Stomach smooth muscle (tissue), 2 donors: ENCODE measurements around the gene INHBE.

Experiments used
- H3K27ac ChIP-seq: one replicate; pipeline ENCODE4 v1.7.0; 2013; ENCODE audit warnings: mild to moderate bottlenecking, low read length, inconsistent platforms
- H3K27me3 ChIP-seq, 2 donors: one replicate each; pipeline ENCODE4 v1.7.0; 2013; ENCODE audit warnings: low read length in 2 of 2; ENCODE audit not compliant: insufficient read depth in 2 of 2, control insufficient read depth in 1 of 2
- H3K36me3 ChIP-seq, 2 donors: one replicate each; pipeline ENCODE4 v1.7.0; 2013; ENCODE audit warnings: low read length in 2 of 2; ENCODE audit not compliant: control insufficient read depth in 2 of 2, insufficient read depth in 2 of 2
- H3K4me1 ChIP-seq: one replicate; pipeline ENCODE4 v1.7.0; 2013; ENCODE audit warnings: low read length; ENCODE audit not compliant: control insufficient read depth, insufficient read depth
- H3K4me3 ChIP-seq, 2 donors: one replicate each; pipeline ENCODE4 v1.7.0; 2013; ENCODE audit warnings: low read length in 2 of 2
- H3K9ac ChIP-seq, 2 donors: one replicate each; pipeline ENCODE4 v1.7.0; 2013; ENCODE audit warnings: low read length in 2 of 2, mild to moderate bottlenecking in 1 of 2
- H3K9me3 ChIP-seq, 2 donors: one replicate each; pipeline ENCODE4 v1.7.0; 2013; ENCODE audit warnings: low read length in 2 of 2; ENCODE audit not compliant: control insufficient read depth in 2 of 2
- donor health status: healthy.
- donor health status: Pancreatic carcinoma.

Gene INHBE

DNA sequence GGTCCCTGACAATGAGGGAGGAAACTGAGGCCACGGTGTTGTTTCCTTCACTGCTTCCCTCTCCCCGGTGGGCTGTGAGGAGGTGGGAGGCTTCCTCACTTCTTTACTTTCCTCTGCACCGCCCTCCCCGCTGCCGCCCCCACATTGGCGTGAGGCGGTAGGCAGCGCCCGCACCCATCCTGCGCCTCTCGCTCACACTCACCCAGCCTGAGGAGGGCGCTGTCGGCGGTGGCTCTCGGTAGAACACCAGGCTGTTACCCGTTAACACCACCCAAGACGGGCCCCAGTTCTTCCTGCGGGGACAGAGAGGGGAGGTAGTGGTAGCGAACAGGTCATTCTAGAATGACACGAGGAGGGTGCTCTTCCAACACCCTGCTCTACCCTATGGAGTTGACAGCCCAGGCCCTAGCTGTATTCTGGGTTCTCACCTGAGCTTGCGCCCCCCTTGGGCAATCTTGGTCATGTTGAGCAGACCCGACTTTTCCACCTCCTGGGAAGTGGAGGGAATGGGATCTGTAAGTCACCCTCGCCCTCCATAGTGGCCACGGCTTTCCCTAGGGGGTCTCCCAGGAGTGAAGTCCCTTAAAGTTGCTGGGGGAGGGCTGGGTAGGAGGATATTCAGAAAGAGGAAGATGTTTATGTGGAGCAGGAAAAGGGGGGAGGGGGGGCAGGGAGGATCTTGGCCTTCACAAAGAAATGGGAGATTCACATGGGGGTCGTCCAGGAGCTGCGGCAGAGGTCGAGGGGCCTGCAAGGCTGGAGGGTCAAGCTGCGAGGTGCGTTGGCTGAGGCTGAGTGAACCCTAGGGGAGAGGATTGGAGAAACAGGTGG lies 21.3 kb downstream of the INHBE start:
- Histone ChIP-seq H3K36me3 (no peaks in the 10 kb centered on the region), H3K27me3 (peaks cover 37 to 50% of the 10 kb centered on the region in 2 donors), H3K4me3 (peak overlapping the region; percentile 51 to 68)

DNA sequence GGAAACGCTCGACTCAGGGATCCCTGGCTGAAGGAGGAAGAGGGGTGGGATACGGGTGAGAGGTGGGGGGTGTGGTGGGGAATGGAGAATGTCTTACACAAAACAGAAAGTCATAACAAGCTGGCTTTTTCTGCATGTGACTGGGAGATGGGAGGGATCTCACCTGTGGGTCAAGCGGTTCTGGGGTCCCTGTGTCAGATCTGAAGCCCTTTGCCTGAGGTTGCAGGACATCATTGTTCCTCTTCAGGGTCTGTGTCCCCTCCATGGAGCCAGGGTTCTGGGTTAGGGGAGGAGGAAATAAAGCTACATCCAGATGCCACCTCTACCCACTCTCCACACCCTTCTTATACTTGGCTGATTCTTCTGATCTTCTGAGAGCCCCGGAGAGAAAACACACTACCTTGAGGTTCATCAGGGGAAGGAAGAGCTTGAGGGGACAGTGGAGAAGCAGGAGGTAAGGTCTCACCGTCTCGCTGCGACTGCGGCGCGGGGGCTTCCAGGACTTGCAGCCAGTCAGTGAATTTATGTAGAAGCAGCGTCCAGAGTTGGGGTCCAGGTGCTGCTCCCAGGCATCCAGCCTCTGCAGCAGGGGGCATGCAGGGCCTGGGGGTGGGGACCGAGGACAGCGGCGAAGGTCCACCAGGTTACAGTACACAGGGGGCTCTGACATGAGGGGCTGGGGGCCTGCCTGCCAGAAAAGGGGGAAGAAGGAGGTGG lies 22.0 kb downstream of the INHBE start:
- H3K9me3 ChIP-seq, result no peaks in the 10 kb centered on the region
- no peak overlapping the region for H3K27ac ChIP-seq
- no peaks in the 10 kb centered on the region for H3K36me3 ChIP-seq
- H3K4me3 ChIP-seq, result peak overlapping the region in 1 of 2 donors; percentile 44
- peaks cover 37 to 47% of the 10 kb centered on the region in 2 donors for H3K27me3 ChIP-seq
- no peak overlapping the region for H3K9ac ChIP-seq
- peaks cover 17% of the 10 kb centered on the region for H3K4me1 ChIP-seq

More for the DNA sequence above, 21.3 kb downstream of the INHBE start:
- H3K4me1 ChIP-seq, result peaks cover 17% of the 10 kb centered on the region
- no peaks in the 10 kb centered on the region for H3K9me3 ChIP-seq
- peak overlapping the region in 1 of 2 donors; percentile 16 for H3K9ac ChIP-seq
- H3K27ac ChIP-seq, result no peak overlapping the region

DNA sequence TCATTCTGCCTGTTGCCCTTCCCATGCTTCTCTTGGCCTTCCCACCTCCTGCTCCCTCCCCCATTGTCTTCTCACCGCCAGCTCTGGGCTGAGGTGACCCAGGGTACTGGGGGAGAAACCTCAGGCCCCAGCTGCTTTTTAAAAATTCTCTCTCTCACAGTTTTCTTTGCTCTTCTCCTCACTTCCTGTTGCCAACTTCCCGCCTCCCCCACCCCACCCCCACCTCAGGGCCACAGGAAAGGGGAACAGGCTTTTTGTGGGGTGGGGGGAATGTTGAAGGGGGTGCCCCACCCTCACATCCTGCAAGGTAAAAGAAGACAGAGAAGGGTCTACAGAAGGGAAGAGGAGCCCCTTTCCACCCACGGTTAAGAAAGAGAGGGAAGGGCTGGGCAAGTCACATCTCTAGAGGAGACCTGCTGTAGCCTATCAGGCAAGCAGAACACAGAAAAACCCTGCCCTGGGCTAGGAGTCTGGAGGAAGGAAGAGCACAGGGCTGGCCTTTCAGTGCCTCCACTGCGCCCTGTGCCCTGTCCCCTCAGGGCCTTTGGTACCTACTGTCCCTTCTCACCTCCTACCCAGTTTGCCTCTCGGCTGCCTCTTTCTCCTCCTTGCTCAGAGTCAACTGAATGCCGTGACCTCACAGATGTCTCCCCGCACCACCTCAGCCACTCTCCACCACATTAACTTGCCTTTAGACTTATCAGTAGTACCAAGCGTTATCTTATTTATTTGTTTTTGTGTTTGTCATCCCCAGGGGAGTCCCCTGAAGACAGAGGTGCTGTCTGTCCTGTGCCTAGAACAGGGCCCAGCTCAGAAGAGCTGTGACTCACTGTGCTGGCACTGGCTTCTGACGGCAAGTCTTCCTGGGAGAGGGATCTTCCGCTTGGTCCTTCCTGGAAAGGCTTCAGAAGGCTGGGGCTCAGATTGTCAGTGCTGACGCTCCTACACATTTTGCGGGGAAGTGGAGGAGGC lies 22.9 kb downstream of the INHBE start:
- H3K9ac ChIP-seq, result no peak overlapping the region
- H3K4me1 ChIP-seq, result peaks cover 17% of the 10 kb centered on the region
- no peak overlapping the region for H3K4me3 ChIP-seq

DNA sequence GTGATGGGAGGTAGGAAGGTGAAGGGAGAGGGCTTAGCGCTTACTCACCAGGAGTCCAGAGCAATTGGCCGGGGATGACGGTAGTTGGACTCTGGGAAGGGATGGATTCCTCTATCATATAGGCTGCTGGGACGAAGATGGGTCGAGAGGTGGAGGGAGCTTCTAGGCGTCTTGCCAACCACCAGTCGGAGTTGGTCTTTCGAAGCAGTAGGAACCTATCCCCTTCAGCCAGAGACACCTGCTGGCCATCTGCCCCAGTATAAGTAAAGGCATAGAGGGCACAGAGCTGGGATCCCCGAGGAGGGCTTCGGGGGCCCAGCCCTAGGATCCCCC lies 23.9 kb downstream of the INHBE start:
- H3K9ac ChIP-seq, result no peak overlapping the region
- H3K27ac ChIP-seq, result peak overlapping the region; percentile 24
- H3K27me3 ChIP-seq, result peaks cover 33 to 41% of the 10 kb centered on the region in 2 donors
- H3K36me3 ChIP-seq, result no peaks in the 10 kb centered on the region
- no peak overlapping the region for H3K4me3 ChIP-seq
- no peaks in the 10 kb centered on the region for H3K9me3 ChIP-seq
- peaks cover 17% of the 10 kb centered on the region for H3K4me1 ChIP-seq

More for the DNA sequence above, 22.9 kb downstream of the INHBE start:
- Histone ChIP-seq H3K27ac (peak overlapping the region; percentile 24), H3K36me3 (no peaks in the 10 kb centered on the region), H3K9me3 (no peaks in the 10 kb centered on the region), H3K27me3 (peaks cover 37 to 41% of the 10 kb centered on the region in 2 donors)

DNA sequence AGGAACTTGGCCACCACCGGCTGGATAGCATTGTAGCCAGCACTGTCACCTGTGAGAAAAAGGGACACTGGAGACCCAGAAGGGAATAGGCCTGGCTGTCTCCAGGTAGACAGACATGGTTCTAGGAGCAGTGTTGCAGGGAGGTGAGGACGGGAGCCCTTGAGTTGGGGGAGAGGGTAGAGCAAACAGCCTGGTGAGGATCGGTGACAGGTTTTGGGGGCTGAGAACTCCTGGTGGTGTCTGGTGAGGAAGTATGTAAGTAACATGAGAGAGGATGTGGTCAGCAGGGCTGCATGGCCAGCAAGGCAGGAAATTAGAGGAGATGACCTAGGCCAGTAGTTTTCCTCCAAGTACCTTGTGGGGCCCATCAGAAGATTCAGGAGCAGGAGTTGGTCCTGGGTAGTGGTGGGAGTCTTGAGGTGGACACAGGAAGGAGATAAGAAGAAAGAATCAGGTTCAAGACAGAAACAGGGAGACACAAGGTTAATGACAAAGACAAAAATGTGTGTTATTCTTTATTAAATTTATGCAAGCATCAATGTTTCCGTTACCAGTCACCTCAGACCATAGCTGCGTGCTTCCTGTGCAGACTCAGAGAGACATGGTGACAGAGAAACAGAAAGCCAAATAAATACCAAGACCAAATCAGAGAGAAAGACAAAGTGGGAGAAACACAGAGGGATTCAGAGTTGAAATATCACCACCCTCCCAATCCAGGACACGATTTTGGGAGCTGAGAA lies 24.4 kb downstream of the INHBE start, which contains the start of gene ARHGAP9:
Gene ARHGAP9, minus strand, starts transcription at position 491 of the 740 bp plus-strand sequence. Its CDS starts 460 bp downstream, at position 31.
- H3K4me1 ChIP-seq, result peaks cover 17% of the 10 kb centered on the region
- H3K9ac ChIP-seq, result no peak within 1 kb of the TSS
- H3K36me3 ChIP-seq, result no peaks in the 10 kb centered on the region
- H3K27me3 ChIP-seq, result peaks cover 27 to 36% of the 10 kb centered on the region in 2 donors
- H3K27ac ChIP-seq, result peak within 1 kb of the TSS; percentile 24
- no peak within 1 kb of the TSS for H3K4me3 ChIP-seq
- H3K9me3 ChIP-seq, result no peaks in the 10 kb centered on the region

DNA sequence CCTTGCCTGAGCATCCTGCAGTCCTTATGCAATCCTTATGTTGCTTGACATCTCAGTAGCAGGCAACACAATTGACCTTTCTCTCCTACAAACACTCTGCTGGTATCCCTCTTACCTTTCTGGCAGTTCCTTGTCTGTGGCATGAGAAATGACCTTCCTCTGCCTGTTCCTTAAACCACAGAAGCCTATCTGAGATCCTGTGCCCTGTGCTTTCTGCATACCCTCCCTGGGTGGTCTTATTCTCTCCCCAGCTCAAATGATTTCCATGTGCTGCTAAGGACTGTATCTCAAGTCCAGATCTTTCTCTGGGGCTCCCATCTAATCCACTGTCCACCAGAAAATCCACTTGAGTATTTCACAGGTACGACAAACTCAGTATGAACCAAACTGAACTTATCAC lies 26.6 kb downstream of the INHBE start:
- no peak overlapping the region for H3K4me3 ChIP-seq
- H3K36me3 ChIP-seq, result no peaks in the 10 kb centered on the region
- no peaks in the 10 kb centered on the region for H3K9me3 ChIP-seq
- H3K27ac ChIP-seq, result no peak overlapping the region
- H3K9ac ChIP-seq, result no peak overlapping the region
- no peaks in the 10 kb centered on the region for H3K4me1 ChIP-seq
- peaks cover 9 to 15% of the 10 kb centered on the region in 2 donors for H3K27me3 ChIP-seq

DNA sequence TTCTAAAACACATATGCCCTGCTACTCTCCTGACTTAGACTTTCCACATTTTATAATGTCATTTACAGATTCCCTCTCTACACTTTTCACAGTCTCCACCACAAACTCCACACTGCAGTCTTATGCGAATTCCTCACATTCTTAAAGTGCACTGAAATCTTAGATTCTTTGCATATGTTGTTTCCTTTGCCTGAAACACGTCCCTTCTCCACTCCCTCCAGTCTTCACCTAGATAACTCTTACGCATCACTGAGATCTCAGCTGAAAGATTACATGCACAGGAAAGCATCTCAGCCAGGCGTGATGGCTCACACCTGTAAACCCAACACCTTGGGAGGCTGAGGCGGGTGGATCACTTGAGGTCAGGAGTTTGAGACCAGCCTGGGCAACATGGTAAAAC lies 28.4 kb downstream of the INHBE start:
- no peak overlapping the region for H3K27ac ChIP-seq
- H3K4me1 ChIP-seq, result peaks cover 7% of the 10 kb centered on the region

DNA sequence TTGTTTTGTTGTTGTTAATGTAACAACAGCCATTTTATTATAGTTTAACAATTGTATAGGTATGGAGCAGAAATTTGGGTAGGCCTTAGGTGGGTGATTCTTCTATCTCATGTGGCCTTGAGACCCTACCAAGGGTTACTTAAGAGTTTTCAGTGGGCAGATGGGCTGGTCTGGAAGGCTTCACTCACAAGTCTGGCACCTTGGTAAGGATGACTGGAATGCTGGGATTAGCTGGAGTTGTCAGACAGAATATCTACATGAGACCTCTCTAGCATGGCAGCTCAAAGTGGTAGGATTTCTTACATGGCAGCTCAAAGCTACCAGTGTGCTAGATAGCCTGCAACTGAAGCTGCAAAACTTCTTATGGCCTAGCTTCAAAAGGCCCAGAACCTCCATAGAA lies 30.6 kb downstream of the INHBE start:
- Histone ChIP-seq H3K27me3 (peaks cover 0 to 3% of the 10 kb centered on the region in 2 donors), H3K9me3 (no peaks in the 10 kb centered on the region), H3K4me3 (no peak overlapping the region), H3K27ac (no peak overlapping the region), H3K4me1 (peaks cover 16% of the 10 kb centered on the region), H3K9ac (no peak overlapping the region), H3K36me3 (peaks cover 13 to 15% of the 10 kb centered on the region in 2 donors)

More for the DNA sequence above, 28.4 kb downstream of the INHBE start:
- Histone ChIP-seq H3K4me3 (no peak overlapping the region), H3K36me3 (no peaks in the 10 kb centered on the region), H3K27me3 (peaks cover 3 to 8% of the 10 kb centered on the region in 2 donors), H3K9me3 (no peaks in the 10 kb centered on the region), H3K9ac (no peak overlapping the region)

DNA sequence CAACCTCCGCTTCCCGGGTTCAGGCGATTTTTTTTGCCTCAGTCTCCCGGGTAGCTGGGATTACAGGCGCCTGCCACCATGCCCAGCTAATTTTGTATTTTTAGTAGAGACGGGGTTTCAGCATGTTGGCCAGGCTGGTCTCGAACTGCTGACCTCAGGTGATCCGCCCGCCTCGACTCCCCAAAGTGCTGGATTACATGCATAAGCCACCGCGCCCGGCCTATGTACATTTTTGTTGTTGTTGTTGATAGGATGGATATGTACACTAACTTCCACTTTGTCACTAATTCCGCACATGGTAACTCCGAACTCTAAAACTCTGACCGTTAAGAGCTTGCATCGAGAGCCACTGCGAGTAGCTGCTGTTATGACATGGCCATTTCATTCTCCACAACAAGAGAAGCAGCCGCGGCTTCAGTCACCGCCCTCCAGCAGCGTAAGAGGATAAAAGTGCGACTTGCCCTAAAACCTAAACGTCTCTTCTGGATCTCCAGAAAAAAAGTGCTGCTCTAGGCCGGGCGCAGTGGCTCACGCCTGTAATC lies 32.0 kb downstream of the INHBE start:
- Histone ChIP-seq H3K27ac (no peak overlapping the region), H3K4me3 (peak overlapping the region; percentile 88 to 97), H3K9ac (no peak overlapping the region), H3K9me3 (no peaks in the 10 kb centered on the region), H3K4me1 (peaks cover 16% of the 10 kb centered on the region), H3K27me3 (no peaks in the 10 kb centered on the region), H3K36me3 (peaks cover 23 to 25% of the 10 kb centered on the region in 2 donors)
